Progenitor cell of endocrine pancreas (in vitro differentiated cells): ENCODE measurements around the gene CERS5. TPM values are rescaled to one million over a fixed set of nuclear protein-coding genes. Genes with fewer than 3 reads are reported as not detected.

ENCODE experiments used
- DNase-seq: peaks from one replicate; pipeline ENCODE4 v3.0.0; 2021; ENCODE audit warnings: low spot score; ENCODE audit not compliant: unreplicated experiment
- H3K27ac Mint-ChIP-seq: 2 replicates; pipeline ENCODE4 v1.8.0; 2021; ENCODE audit warnings: mild to moderate bottlenecking, moderate library complexity, mixed read lengths
- H3K27me3 Mint-ChIP-seq: 2 replicates; pipeline ENCODE4 v1.8.0; 2021; ENCODE audit warnings: mixed read lengths
- H3K36me3 Mint-ChIP-seq: 2 replicates; pipeline ENCODE4 v1.8.0; 2022; ENCODE audit warnings: mixed read lengths; ENCODE audit not compliant: insufficient read depth
- H3K4me1 Mint-ChIP-seq: 2 replicates; pipeline ENCODE4 v1.8.0; 2021; ENCODE audit warnings: low read depth, mixed read lengths
- H3K4me3 Mint-ChIP-seq: 2 replicates; pipeline ENCODE4 v1.8.0; 2021; ENCODE audit warnings: low read depth, mild to moderate bottlenecking, moderate library complexity, mixed read lengths
- H3K9me3 Mint-ChIP-seq: 2 replicates; pipeline ENCODE4 v1.8.0; 2021; ENCODE audit warnings: low read depth, mixed read lengths
- total RNA-seq: library from RNA; stranded (reverse); gene quantifications from 2 replicates; pipeline ENCODE4 v1.2.1, GENCODE V29; 2021
- TF ChIP-seq, protein P1 (sequence below): fragments of 200-600 bp; sonication (generic); IDR thresholded peaks from one replicate; pipeline ENCODE4 v1.5.0; 2021; ENCODE audit warnings: antibody characterized with exemption, mild to moderate bottlenecking; ENCODE audit not compliant: unreplicated experiment

Gene CERS5
- total RNA-seq, 1 donor from 2014 or later = 69.1 TPM

GRCh38 chr12:50088577-50089335 is 78.4 kb downstream of the CERS5 start:
- Mint-ChIP-seq H3K9me3 (no peaks in the 10 kb centered on the region), H3K27ac (no peak overlapping the region), H3K36me3 (peaks cover 24% of the 10 kb centered on the region), H3K4me1 (peaks cover 9% of the 10 kb centered on the region), H3K27me3 (no peaks in the 10 kb centered on the region), H3K4me3 (peak overlapping the region; percentile 17)
- TF ChIP-seq, protein P1, sequence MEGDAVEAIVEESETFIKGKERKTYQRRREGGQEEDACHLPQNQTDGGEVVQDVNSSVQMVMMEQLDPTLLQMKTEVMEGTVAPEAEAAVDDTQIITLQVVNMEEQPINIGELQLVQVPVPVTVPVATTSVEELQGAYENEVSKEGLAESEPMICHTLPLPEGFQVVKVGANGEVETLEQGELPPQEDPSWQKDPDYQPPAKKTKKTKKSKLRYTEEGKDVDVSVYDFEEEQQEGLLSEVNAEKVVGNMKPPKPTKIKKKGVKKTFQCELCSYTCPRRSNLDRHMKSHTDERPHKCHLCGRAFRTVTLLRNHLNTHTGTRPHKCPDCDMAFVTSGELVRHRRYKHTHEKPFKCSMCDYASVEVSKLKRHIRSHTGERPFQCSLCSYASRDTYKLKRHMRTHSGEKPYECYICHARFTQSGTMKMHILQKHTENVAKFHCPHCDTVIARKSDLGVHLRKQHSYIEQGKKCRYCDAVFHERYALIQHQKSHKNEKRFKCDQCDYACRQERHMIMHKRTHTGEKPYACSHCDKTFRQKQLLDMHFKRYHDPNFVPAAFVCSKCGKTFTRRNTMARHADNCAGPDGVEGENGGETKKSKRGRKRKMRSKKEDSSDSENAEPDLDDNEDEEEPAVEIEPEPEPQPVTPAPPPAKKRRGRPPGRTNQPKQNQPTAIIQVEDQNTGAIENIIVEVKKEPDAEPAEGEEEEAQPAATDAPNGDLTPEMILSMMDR = peak; percentile 86
- DNase-seq = no peak

- H3K9me3 Mint-ChIP-seq = no peaks in the 10 kb centered on the region
- DNase-seq = no peak
- H3K27ac Mint-ChIP-seq = no peak overlapping the region
- peak overlapping the region; percentile 49 for H3K4me3 Mint-ChIP-seq
- peaks cover 24% of the 10 kb centered on the region for H3K36me3 Mint-ChIP-seq
- TF ChIP-seq, protein P1 = no peak
- no peaks in the 10 kb centered on the region for H3K27me3 Mint-ChIP-seq
- H3K4me1 Mint-ChIP-seq = peaks cover 12% of the 10 kb centered on the region
Observed at GRCh38 chr12:50087995-50088394, 79.2 kb downstream of the CERS5 start.

- H3K4me1 Mint-ChIP-seq = peaks cover 15% of the 10 kb centered on the region
- no peaks in the 10 kb centered on the region for H3K9me3 Mint-ChIP-seq
- TF ChIP-seq, protein P1 = no peak
- peak overlapping the region; percentile 94 for H3K4me3 Mint-ChIP-seq
- DNase-seq = no peak
- H3K27ac Mint-ChIP-seq = no peak overlapping the region
- H3K36me3 Mint-ChIP-seq = peaks cover 23% of the 10 kb centered on the region
- H3K27me3 Mint-ChIP-seq = peaks cover 4% of the 10 kb centered on the region
Observed at GRCh38 chr12:50087151-50087550, 80.0 kb downstream of the CERS5 start.

DNA sequence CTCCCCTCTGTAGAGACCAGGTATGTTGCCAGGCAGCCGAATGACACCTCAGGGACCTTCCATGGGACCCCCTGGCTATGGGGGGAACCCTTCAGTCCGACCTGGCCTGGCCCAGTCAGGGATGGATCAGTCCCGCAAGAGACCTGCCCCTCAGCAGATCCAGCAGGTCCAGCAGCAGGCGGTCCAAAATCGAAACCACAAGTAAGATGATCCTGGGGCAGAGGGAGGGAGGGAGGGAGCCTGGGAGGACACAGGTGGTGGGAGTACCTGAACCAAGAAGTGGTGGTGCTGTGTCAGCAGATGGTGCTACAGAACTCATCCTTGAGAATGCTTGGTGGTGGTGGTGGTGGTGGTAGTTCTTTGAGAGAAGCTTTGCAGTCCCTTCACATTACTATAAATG is 81.0 kb downstream of the CERS5 start:
- H3K27me3 Mint-ChIP-seq = peaks cover 7% of the 10 kb centered on the region
- TF ChIP-seq, protein P1 = no peak
- no peaks in the 10 kb centered on the region for H3K9me3 Mint-ChIP-seq
- peaks cover 19% of the 10 kb centered on the region for H3K36me3 Mint-ChIP-seq
- peaks cover 15% of the 10 kb centered on the region for H3K4me1 Mint-ChIP-seq
- peak overlapping the region; percentile 94 for H3K4me3 Mint-ChIP-seq
- no peak for DNase-seq
- H3K27ac Mint-ChIP-seq = peak overlapping the region; percentile 98

DNA sequence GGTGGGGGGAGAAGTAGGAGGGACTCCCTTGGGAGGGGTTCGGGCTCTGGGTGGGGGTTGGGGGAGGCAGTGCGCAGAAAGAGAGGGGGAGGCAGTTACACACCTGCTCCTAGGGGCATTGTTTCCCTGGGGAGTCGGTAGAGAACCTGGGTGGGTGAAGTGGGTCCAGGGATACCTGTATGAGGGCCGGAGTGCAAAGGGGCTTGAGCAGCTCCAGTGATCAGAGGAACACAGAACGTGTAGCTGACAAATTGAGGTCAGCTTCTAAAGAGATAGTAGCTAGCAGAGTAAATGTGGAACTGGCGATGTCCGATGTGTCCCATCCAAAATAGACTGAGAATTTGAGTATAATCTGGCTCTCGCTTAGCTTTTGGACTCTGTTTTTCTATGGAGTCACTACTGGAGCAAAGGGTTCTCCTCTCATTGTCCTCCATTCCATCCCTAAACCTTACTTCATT is 81.5 kb downstream of the CERS5 start:
- Mint-ChIP-seq H3K9me3 (no peaks in the 10 kb centered on the region), H3K4me1 (peaks cover 15% of the 10 kb centered on the region), H3K27ac (peak overlapping the region; percentile 98), H3K36me3 (peaks cover 16% of the 10 kb centered on the region), H3K27me3 (peaks cover 7% of the 10 kb centered on the region), H3K4me3 (peak overlapping the region; percentile 94)
- DNase-seq = no peak
- TF ChIP-seq, protein P1 = no peak
